OCI-LY3 (cell line): Measurements from ENCODE around the gene CFAP73.

Experiments used
- CTCF ChIP-seq: fragments of 200-600, 300-600 bp; sonication (generic); IDR thresholded peaks from 2 replicates; pipeline ENCODE4 v1.5.1; 2014; ENCODE audit warnings: antibody characterized with exemption, low read length, low read depth
- EZH2phosphoT487 ChIP-seq: fragments of 200-600 bp; shearing (Covaris generic); IDR thresholded peaks from 2 replicates; pipeline ENCODE4 v1.6.1; 2018; ENCODE audit warnings: antibody characterized with exemption, mixed run types, low read depth

GRCh38 chr12:113116875-113117274 lies 32.6 kb upstream of the CFAP73 start:
- TF ChIP-seq CTCF (no peak), EZH2phosphoT487 (no peak)
